Esophagus squamous epithelium (tissue), 5 donors: ENCODE data around the gene FBXO10. TPM values are rescaled to one million over a fixed set of nuclear protein-coding genes. Genes with fewer than 3 reads are reported as not detected.
"Not testable (repeated sequence)": the region's sequence is repeated elsewhere in the genome, so short reads cannot be mapped to it uniquely, and the experiment has no call there.

Experiments
- DNase-seq: peaks from one replicate; lab custom pipeline; 2025; lab: John Stamatoyannopoulos, UW
- H3K27ac ChIP-seq, 4 donors: fragments of 200-600 bp; sonication (generic); one replicate each; pipeline ENCODE4 v1.5.1; 2016 to 2019; ENCODE audit warnings: mild to moderate bottlenecking in 1 of 4
- H3K27me3 ChIP-seq, 4 donors: fragments of 200-600 bp; sonication (generic); 1 replicate in 3 of 4; 2 replicates in 1 of 4; pipeline versions ENCODE4 v1.5.1 to v1.6.0; 2017 to 2021; ENCODE audit warnings: antibody characterized with exemption in 1 of 4
- H3K36me3 ChIP-seq, 3 donors: fragments of 200-600 bp; sonication (generic); one replicate each; pipeline ENCODE4 v1.5.1; 2016 to 2019
- H3K4me1 ChIP-seq, 3 donors: fragments of 200-600 bp; sonication (generic); one replicate each; pipeline ENCODE4 v1.5.1; 2017 to 2019
- H3K4me3 ChIP-seq, 4 donors: fragments of 200-600 bp; sonication (generic); 1 replicate in 3 of 4; 2 replicates in 1 of 4; pipeline ENCODE4 v1.5.1; 2016 to 2019; ENCODE audit warnings: mild to moderate bottlenecking in 2 of 4, moderate library complexity in 1 of 4
- H3K9me3 ChIP-seq, 3 donors: fragments of 200-600 bp; sonication (generic); one replicate each; pipeline ENCODE4 v1.5.1; 2016 to 2019
- POLR2A ChIP-seq, 4 donors: fragments of 450-650 bp; IDR thresholded peaks; one replicate each; pipeline ENCODE4 v1.6.1; 2017; ENCODE audit warnings: antibody characterized with exemption in 4 of 4, mild to moderate bottlenecking in 4 of 4, moderate library complexity in 3 of 4
- WGBS, 2 donors: methylation state at CpG; one replicate each; pipeline ENCODE4 v1.1.5; 2018; 5-methylcytosine and 5-hydroxymethylcytosine counted together
- intact Hi-C: fragments of 100-400 bp; cut with DNase I; formaldehyde crosslinking; loops from one replicate; pipeline ENCODE4 v1.15.0; 2022
- total RNA-seq, 4 donors: library from RNA; depleted of rRNA; stranded (reverse); fragments of >200 nt; gene quantifications; one replicate each; pipeline ENCODE4 v1.1.0, GENCODE V29; 2016
- TF ChIP-seq, protein P1 (sequence below), 6 experiments: fragments of 450-650 bp in 4 of 6; fragments of 200-600 bp in 2 of 6; sonication (generic) in 2 of 6; IDR thresholded peaks; one replicate each; pipeline ENCODE4 v1.5.1; 2016 to 2019; ENCODE audit warnings: antibody characterized with exemption in 6 of 6, mild to moderate bottlenecking in 4 of 6, moderate library complexity in 4 of 6
- donor health status: DM: yes; HTN: yes; CAD: no.

FBXO10 gene
- total RNA-seq, 4 donors from 2014 or later: 3.4 to 6.0 (median 4.4) TPM

- intact Hi-C loops: no loop called here
- Histone ChIP-seq H3K27ac (no peak overlapping the region), H3K4me1 (peaks cover 7 to 27% (median 9%) of the 10 kb centered on the region in 3 donors), H3K4me3 (no peak overlapping the region), H3K36me3 (no peaks in the 10 kb centered on the region), H3K9me3 (peaks cover 0 to 5% (median 5%) of the 10 kb centered on the region in 3 donors), H3K27me3 (peaks cover 0 to 11% (median 0%) of the 10 kb centered on the region in 4 donors)
- WGBS, 2 donors: 88 to 92% methylated on average over 3 of the region's 3 CpGs
- no peak for TF ChIP-seq POLR2A (IDR thresholded peaks at IDR 0.05)
- TF ChIP-seq, protein P1, sequence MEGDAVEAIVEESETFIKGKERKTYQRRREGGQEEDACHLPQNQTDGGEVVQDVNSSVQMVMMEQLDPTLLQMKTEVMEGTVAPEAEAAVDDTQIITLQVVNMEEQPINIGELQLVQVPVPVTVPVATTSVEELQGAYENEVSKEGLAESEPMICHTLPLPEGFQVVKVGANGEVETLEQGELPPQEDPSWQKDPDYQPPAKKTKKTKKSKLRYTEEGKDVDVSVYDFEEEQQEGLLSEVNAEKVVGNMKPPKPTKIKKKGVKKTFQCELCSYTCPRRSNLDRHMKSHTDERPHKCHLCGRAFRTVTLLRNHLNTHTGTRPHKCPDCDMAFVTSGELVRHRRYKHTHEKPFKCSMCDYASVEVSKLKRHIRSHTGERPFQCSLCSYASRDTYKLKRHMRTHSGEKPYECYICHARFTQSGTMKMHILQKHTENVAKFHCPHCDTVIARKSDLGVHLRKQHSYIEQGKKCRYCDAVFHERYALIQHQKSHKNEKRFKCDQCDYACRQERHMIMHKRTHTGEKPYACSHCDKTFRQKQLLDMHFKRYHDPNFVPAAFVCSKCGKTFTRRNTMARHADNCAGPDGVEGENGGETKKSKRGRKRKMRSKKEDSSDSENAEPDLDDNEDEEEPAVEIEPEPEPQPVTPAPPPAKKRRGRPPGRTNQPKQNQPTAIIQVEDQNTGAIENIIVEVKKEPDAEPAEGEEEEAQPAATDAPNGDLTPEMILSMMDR (IDR thresholded peaks at IDR 0.05): no peak
- DNase-seq: no peak
Measured at GRCh38 chr9:37474438-37474837, 101.7 kb downstream of the FBXO10 start.

DNA sequence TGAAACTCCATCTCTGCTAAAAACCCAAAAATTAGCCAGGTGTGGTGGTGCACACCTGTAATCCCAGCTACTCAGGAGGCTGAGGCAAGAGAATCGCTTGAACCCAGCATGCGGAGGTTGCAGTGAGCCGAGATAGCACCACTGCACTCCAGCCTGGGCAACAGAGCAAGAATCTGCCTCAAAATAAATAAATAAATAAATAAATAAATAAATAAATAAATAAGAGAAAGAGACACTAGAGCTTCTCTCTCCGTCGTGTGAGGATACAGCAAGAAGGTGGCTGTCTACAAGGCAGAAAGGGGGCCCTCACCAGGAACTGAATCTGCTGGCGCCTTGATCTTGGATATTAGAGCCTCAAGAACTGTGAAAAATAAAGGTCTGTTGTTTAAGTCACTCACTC is 102.2 kb downstream of the FBXO10 start:
- H3K9me3 ChIP-seq, H3K36me3 ChIP-seq, intact Hi-C loops, DNase-seq, H3K4me3 ChIP-seq, H3K27ac ChIP-seq: not testable (repeated sequence)
- Histone ChIP-seq H3K27me3 (peaks cover 0 to 11% (median 0%) of the 10 kb centered on the region in 4 donors), H3K4me1 (peaks cover 7 to 27% (median 9%) of the 10 kb centered on the region in 3 donors)
- WGBS, 2 donors: 65 to 66% methylated on average over 6 of the region's 6 CpGs

GRCh38 chr9:37471942-37472684 is 104.1 kb downstream of the FBXO10 start:
- Histone ChIP-seq H3K36me3 (no peaks in the 10 kb centered on the region), H3K4me3 (peak overlapping the region; percentile 14 to 51 (median 34)), H3K27ac (peak overlapping the region; percentile 78 to 83 (median 82)), H3K9me3 (peaks cover 0 to 5% (median 5%) of the 10 kb centered on the region in 3 donors), H3K4me1 (peaks cover 7 to 30% (median 9%) of the 10 kb centered on the region in 3 donors), H3K27me3 (no peaks in the 10 kb centered on the region)
- DNase-seq: no peak
- TF ChIP-seq, protein P1 (IDR thresholded peaks at IDR 0.05): no peak
- no peak for TF ChIP-seq POLR2A (IDR thresholded peaks at IDR 0.05)
- intact Hi-C loops: no loop called here
- 9 to 13% methylated on average over 5 to 7 of the region's 7 CpGs for WGBS, 2 donors

GRCh38 chr9:37468620-37469019 is 107.6 kb downstream of the FBXO10 start:
- Histone ChIP-seq H3K36me3 (no peaks in the 10 kb centered on the region), H3K27me3 (no peaks in the 10 kb centered on the region), H3K9me3 (no peaks in the 10 kb centered on the region), H3K4me1 (peaks cover 12 to 49% (median 16%) of the 10 kb centered on the region in 3 donors), H3K4me3 (no peak overlapping the region), H3K27ac (peak overlapping the region in 3 of 4 donors; percentile 17 to 34 (median 29))
- intact Hi-C loops: no loop called here
- TF ChIP-seq POLR2A (IDR thresholded peaks at IDR 0.05): no peak
- TF ChIP-seq, protein P1 (IDR thresholded peaks at IDR 0.05): no peak
- no peak for DNase-seq
- 70 to 76% methylated on average over 5 of the region's 6 CpGs for whole genome bisulfite sequencing, 2 donors

DNA sequence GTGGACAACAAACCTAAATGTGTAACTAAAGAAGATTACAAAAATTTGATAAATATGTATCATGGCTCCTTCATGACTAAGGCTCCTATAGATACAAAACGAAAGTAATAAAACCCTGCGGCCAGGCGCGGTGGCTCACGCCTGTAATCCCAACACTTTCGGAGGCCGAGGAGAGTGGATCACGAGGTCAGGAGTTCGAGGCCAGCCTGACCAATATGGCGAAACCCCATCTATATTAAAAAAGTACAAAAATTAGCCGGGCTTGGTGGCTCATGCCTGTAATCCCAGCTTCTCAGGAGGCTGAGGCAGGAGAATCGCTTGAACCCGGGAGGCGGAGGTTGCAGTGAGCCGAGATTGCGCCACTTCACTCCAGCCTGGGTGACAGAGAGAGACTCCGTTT is 108.7 kb downstream of the FBXO10 start:
- DNase-seq, intact Hi-C loops, H3K27me3 ChIP-seq, H3K27ac ChIP-seq, H3K36me3 ChIP-seq, H3K9me3 ChIP-seq, H3K4me3 ChIP-seq: not testable (repeated sequence)
- WGBS, 2 donors: 89 to 99% methylated on average over 15 to 17 of the region's 17 CpGs
- H3K4me1 ChIP-seq: peaks cover 17 to 53% (median 21%) of the 10 kb centered on the region in 3 donors

DNA sequence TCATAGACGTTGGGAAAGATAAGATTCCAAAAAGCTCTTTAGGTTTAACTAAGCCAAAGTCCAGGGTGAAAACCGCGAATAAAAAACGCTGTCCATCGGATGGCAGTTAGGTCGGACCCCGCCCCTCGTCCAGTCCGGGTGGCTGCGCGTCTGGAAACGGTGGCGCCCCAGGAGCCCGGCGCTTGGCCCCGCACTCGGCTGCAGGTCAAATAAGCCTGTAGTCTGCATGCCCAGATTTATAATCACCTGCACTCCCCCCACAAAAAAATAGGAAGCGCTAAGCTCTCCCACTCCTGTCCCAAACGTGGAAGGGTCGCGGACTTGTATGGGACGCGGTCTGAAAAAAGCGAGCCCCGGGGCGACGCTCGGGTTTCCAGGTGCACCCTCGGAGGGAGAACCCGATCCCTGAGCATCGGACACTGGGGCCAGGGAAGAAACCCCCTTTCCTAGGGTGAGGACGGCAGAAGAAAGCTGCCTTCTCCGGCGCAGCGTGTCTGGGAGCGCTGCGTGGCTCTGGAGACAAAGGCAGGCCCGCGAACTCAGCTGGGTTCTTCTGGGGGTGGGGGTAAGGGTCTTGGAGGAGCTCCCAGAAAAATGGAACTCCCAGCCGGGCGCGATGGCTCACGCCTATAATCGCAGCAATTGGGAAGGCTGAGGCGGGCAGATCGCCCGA is 110.0 kb downstream of the FBXO10 start:
- peaks cover 12 to 53% (median 21%) of the 10 kb centered on the region in 3 donors for H3K4me1 ChIP-seq
- H3K9me3 ChIP-seq: no peaks in the 10 kb centered on the region
- peak overlapping the region; percentile 99 for H3K27ac ChIP-seq
- H3K4me3 ChIP-seq: peak overlapping the region; percentile 82 to 99 (median 85)
- H3K27me3 ChIP-seq: no peaks in the 10 kb centered on the region
- peak; percentile 14 for DNase-seq
- H3K36me3 ChIP-seq: no peaks in the 10 kb centered on the region
- TF ChIP-seq, protein P1 (IDR thresholded peaks at IDR 0.05): no peak
- peak in 1 of 4 donors; percentile 41 for TF ChIP-seq POLR2A (IDR thresholded peaks at IDR 0.05)
- WGBS, 2 donors: 0% methylated on average over 18 to 27 of the region's 47 CpGs
- intact Hi-C loops: no loop called here
